ENCODE results near the gene BCL2.
"Not testable (repeated sequence)": the region's sequence is repeated elsewhere in the genome, so short reads cannot be mapped to it uniquely, and the experiment has no call there.

BCL2 gene

GRCh38 chr18:63232826-63233225, 86.7 kb downstream of the BCL2 start:
- no peak for DNase-seq

GRCh38 chr18:63229971-63230370, 89.6 kb downstream of the BCL2 start:
- no peak for DNase-seq

- no peak for DNase-seq
These were observed 94.1 kb downstream of the BCL2 start for GRCh38 chr18:63225434-63225833.

- DNase-seq, result no peak
These were observed 94.9 kb downstream of the BCL2 start for GRCh38 chr18:63224630-63225029.

- no peak for DNase-seq
These were observed 95.7 kb downstream of the BCL2 start for GRCh38 chr18:63223837-63224236.

GRCh38 chr18:63220903-63221302, 98.7 kb downstream of the BCL2 start:
- DNase-seq, result no peak

- DNase-seq, result no peak
These were observed 101.1 kb downstream of the BCL2 start for GRCh38 chr18:63218472-63218871.

GRCh38 chr18:63216516-63217311, 102.9 kb downstream of the BCL2 start:
- DNase-seq, result peak; percentile 39

- DNase-seq, result no peak
These were observed 105.5 kb downstream of the BCL2 start for GRCh38 chr18:63213936-63214671.

GRCh38 chr18:63213331-63213900, 106.2 kb downstream of the BCL2 start:
- DNase-seq, result no peak

- DNase-seq, result no peak
These were observed 109.0 kb downstream of the BCL2 start for GRCh38 chr18:63210521-63210920.

GRCh38 chr18:63208676-63209075, 110.9 kb downstream of the BCL2 start:
- peak; percentile 76 for DNase-seq

GRCh38 chr18:63207835-63208234, 111.7 kb downstream of the BCL2 start:
- peak; percentile 92 for DNase-seq

- peak; percentile 98 for DNase-seq
These were observed 112.3 kb downstream of the BCL2 start for GRCh38 chr18:63207143-63207790.

GRCh38 chr18:63206433-63207142, 113.0 kb downstream of the BCL2 start:
- peak; percentile 95 for DNase-seq

- peak; percentile 57 for DNase-seq
These were observed 113.7 kb downstream of the BCL2 start for GRCh38 chr18:63205791-63206252.

GRCh38 chr18:63203497-63203896, 116.1 kb downstream of the BCL2 start:
- DNase-seq, result no peak

GRCh38 chr18:63202828-63203227, 116.7 kb downstream of the BCL2 start:
- DNase-seq, result no peak

GRCh38 chr18:63201456-63201855, 118.1 kb downstream of the BCL2 start:
- DNase-seq, result not testable (repeated sequence)

- DNase-seq, result no peak
These were observed 119.8 kb downstream of the BCL2 start for GRCh38 chr18:63199743-63200241.

- no peak for DNase-seq
These were observed 120.5 kb downstream of the BCL2 start for GRCh38 chr18:63198868-63199742.
